Frontal cortex (tissue), 4 donors: ENCODE data around the gene DHRS12. TPM values are rescaled to one million over a fixed set of nuclear protein-coding genes. Genes with fewer than 3 reads are reported as not detected.
"Not testable (repeated sequence)": the region's sequence is repeated elsewhere in the genome, so short reads cannot be mapped to it uniquely, and the experiment has no call there.

Source experiments
- DNase-seq, 2 donors: peaks; one replicate each; pipeline ENCODE4 v3.0.0; 2012; ENCODE audit warnings: low spot score in 2 of 2
- FAIRE-seq: peaks from 2 replicates; lab custom pipeline; 2012; peaks lifted over from hg19 to GRCh38; lab: Jason Lieb, UNC
- total RNA-seq: library from RNA; depleted of rRNA; stranded (reverse); fragments of >200 nt; gene quantifications from one replicate; pipeline ENCODE4 v1.2.3, GENCODE V29; 2014
- donor health status: control.
- donor health status: control.
- donor health status: control.

DHRS12 gene
- total RNA-seq, 1 donor from 2014 or later = 7.3 TPM

- DNase-seq (no peak), FAIRE-seq (no peak)
Measured at GRCh38 chr13:51829568-51829899, 25.6 kb upstream of the DHRS12 start.

GRCh38 chr13:51828730-51829567 is 25.0 kb upstream of the DHRS12 start:
- DNase-seq (no peak), FAIRE-seq (no peak)

DNA sequence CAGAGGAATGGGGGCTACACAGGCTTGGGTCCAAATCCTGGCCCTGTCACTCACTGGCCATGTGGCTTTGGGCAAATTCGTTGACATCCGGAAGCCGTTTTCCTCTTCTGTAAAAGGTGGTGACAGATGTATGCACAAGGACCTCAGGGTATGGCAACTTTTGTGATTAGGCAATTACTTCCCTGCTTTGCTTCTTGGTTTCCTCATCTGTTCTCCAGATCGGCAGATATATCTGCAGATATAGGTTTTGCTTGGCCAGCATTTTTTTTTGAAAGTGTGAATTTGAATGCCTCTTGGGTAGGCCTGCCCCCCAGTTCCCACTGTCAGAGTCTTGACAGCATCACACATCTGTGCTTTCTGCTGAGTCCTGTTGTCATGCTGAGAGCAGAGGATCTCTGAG is 23.3 kb upstream of the DHRS12 start:
- no peak for FAIRE-seq

GRCh38 chr13:51826606-51827005 is 22.6 kb upstream of the DHRS12 start:
- FAIRE-seq (no peak), DNase-seq (no peak)

More for the DNA sequence above, 23.3 kb upstream of the DHRS12 start:
- no peak for DNase-seq

DNA sequence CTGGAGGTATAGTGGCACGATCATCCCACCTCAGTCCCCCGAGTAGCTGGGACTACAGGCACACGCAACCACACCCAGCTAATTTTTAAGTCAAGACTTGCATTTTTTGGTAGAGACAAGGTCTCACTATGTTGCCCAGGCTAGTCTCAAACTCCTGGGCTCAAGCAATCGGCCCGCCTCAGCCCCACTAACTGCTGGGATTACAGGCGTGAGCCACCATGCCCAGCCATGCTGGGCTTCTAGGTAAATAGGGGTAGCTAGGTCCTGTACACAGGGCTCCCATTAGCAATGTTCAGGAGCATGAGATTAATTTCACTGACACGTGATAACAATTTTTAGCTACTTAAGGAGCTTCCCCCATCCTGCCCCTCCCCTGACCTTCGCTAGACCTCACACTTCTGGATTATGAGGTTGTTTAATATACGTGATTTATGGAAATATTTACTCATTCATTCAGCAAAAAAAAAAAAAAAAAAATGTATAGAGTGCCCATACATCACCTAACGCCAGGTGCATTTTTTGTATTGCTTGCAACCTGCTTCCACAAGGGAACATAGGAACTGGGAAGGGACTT is 21.8 kb upstream of the DHRS12 start:
- FAIRE-seq = no peak

DNA sequence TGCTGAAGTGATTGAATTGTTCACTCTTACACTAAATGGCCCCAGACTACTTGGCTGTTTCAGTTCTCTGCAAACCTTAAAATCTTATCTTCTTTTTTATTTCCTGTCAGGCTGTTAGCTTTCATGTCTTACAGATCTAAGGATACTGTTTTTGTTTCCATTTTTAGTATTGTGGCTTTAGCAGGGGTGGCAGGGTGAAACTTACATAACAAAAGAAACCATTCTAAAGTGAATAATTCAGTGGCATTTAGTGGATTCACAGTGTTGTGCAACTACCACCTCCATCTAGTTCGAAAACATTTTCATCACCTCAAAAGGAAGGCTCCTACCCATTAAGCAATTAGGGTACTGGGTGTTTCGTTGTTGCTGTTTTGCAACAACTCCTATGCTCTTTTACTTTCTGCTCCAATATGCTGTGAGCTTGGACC is 21.2 kb upstream of the DHRS12 start:
- no peak for DNase-seq
- no peak for FAIRE-seq

More for the DNA sequence above, 21.8 kb upstream of the DHRS12 start:
- DNase-seq = no peak

DNA sequence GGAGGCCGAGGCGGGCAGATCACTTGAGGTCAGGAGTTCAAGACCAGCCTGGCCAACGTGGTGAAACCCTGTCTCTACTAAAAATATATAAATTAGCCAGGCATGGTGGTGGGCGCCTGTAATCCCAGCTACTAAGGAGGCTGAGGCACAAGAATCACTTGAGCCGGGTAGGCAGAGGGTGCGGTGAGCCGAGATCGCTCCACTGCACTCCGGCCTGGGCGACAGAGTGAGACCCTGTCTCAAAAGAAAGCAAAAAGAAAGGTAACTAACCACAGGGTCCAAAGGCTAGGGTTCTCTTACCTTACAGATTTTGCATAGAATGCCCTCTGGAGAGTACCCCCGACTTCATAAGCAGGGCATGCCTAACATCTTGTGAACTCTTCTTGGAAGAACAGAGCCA is 20.7 kb upstream of the DHRS12 start:
- DNase-seq, FAIRE-seq: not testable (repeated sequence)

DNA sequence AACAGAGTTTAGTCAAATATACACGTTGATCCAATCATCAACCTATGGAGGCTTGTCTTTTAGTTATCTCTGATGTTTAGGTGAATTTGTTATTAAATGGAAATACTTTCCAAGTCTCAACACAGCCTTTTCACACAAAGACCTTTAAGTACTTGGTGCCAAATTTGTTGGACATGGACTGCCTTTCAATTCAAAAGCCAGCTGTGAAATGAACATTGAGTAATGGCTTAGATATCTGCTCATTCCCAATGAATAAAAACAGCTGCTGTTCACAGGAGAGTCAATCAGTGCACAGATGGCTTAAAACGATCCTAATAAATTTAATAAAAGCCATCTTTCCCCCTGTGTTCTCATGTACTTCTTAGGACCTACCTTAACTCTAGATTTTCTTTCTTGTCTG is 19.9 kb upstream of the DHRS12 start:
- FAIRE-seq (no peak), DNase-seq (no peak)

- FAIRE-seq (no peak), DNase-seq (no peak)
Measured at GRCh38 chr13:51823359-51823758, 19.4 kb upstream of the DHRS12 start.

DNA sequence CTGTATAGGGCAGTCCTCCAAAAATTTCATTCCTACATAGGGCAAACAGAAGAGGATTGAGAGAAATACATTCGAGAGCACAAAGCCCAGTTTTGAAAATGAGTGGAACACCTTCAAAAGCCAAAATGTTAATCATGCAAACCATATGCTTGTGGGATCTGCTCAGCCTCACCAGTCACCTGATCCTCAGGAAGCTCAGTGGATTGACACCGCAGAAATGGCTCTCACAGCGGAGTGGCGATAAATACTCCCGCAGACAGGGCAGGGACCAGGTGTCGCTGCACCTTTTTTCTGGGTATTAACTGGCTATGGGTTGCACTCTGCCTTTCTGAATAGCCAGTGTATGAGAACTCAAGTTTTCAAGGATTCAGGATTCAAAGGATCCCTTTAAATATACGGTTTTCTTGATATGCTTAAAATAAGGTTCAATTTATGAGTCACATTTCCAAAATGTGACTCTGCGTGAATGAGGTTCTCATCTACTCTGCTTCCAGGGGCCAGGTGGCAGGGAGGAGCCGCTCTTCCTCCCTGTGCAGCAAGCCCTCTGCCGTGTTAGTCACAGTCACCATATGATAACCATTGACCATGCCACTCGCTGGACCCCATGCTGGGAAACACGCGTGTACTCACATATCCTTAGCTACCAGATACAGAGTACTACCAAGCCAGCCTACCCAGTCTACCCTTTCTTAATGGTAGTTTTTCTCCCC is 18.3 kb upstream of the DHRS12 start:
- FAIRE-seq (no peak), DNase-seq (no peak)

DNA sequence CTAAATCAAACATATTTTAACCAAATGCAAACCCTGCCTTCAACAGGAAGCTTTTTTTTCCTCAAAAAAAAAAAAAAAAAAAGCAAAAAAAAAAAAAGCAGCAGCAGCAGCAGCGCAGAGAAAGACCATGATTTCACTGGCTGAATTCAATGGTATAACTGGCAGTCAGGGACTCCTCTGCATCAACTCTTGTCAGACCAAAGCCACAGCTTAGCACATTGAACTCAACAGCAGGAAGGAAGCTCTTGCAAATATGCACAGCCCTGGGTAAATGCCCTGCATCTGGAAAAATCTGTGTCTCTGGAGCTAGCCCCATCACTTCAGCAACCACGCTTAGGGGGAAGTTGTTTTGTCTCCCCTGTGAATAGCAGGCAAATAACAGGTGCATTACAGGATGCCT is 17.6 kb upstream of the DHRS12 start:
- FAIRE-seq = no peak
- no peak for DNase-seq

DNA sequence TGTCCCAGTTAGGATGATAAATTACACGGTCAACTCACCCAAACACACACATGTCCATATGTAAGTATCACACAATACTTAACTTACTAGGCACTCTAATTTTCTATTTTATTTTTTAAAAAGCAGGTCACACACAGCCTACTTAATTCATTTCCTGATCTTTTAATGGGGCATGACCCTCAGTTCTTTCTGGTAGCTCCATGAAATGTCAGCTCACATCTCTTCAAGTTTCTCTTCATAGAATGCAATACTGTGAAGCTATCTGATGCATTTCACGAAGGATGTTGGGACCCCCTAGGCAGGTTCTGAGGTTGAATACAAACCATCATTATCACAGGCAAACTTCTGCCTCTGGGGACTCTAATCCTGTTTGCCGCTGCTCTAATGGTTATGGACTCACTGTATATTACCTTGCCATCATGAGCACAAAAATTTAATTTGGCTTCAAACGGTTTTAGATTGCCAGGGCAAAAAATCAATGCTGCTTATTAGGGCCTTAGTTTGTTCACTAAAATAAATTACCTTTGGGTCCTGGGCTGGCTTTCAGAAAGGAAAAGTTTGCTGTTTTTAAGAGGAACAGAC is 16.1 kb upstream of the DHRS12 start:
- FAIRE-seq = no peak
- DNase-seq = no peak

- no peak for FAIRE-seq
Measured at GRCh38 chr13:51819544-51819943, 15.6 kb upstream of the DHRS12 start.

DNA sequence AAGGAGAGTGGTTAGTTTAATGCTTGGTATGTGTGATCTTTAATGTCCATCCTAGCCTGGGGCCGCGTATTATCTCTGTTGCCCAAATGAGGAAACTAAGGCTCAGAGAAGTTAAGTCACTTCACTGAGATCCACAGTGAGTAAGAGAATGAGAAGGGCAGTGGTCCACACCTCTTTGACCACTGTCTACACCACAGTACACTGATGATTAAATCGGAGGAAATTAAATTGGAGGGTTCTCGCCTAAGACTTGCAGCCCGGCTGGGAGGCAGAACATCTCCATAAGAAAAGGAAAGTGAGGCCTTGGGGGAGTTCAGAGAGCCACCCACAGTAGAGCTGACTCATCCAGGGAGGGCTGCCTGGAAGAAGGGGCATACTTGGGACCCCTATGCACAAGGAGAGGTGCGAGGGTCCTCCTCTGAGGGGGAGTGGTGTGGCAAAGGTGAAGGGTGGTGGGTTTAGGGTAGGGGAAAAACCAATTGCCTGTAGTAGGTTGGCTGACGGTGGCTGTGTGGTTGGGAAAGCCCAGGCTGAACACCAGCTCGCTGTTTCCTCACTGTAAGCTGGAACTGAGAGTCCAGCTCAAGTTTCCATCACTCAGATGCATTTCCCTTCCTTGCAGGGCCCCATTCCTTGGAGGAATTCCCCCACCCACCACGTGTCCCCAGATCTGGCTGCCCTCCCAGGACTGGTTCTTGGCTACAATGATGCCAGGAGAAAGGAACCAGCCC is 15.0 kb upstream of the DHRS12 start:
- FAIRE-seq (no peak), DNase-seq (no peak)

More at GRCh38 chr13:51819544-51819943, 15.6 kb upstream of the DHRS12 start:
- no peak for DNase-seq

GRCh38 chr13:51818276-51818675 is 14.3 kb upstream of the DHRS12 start:
- no peak for DNase-seq
- no peak for FAIRE-seq

DNA sequence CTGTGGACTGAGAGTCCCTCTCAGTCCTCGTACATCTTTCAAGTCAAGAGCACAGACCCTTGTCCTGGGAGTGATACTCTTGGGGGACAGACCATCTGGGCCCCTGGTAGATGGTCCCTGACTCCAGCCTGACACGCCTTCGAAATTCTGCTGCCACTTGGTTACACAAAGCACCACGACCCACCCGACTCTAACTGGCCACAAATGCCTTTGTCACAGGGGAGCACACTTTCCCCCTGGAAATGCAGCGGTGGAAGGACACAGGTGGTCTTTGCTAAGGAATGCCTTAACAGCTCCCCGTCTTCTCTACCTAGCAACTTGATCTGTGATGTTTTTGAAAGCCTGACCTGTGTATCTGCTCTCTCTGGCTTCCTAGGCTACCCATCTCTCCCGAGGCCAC is 13.8 kb upstream of the DHRS12 start:
- no peak for DNase-seq
- no peak for FAIRE-seq

DNA sequence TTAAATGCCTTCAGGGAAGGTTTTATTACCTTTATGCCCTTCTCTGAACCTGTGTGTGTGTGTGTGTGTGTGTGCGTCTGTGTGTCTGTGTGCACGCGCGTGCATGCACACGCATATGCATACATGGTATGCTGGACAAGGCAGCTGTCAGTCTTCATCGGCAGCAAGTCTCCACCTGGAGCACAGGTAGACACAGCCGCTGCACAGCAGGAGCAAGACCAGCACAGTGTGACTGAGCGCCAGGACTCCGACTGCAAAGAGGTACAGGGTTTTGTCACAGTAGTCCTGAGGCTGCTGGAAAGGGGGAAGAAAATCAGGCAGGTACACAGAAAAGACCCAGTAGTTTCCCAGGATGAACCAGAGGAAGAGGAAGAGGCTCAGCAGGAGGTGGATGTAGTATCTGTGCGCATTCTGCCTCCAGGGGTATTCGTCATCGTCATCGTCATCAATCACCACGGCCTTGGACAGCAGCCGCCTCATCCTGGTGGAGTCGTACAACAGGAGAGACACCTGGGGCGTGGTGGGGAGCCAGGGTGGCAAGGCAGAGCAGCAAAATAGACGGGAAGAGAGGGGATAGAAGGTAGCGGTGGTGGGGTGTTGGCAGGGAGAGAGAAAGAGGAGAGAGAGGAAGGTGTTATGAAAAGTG is 12.8 kb upstream of the DHRS12 start:
- no peak for FAIRE-seq

GRCh38 chr13:51815848-51816247 is 11.9 kb upstream of the DHRS12 start:
- FAIRE-seq = no peak

More for the DNA sequence above, 12.8 kb upstream of the DHRS12 start:
- DNase-seq = no peak

DNA sequence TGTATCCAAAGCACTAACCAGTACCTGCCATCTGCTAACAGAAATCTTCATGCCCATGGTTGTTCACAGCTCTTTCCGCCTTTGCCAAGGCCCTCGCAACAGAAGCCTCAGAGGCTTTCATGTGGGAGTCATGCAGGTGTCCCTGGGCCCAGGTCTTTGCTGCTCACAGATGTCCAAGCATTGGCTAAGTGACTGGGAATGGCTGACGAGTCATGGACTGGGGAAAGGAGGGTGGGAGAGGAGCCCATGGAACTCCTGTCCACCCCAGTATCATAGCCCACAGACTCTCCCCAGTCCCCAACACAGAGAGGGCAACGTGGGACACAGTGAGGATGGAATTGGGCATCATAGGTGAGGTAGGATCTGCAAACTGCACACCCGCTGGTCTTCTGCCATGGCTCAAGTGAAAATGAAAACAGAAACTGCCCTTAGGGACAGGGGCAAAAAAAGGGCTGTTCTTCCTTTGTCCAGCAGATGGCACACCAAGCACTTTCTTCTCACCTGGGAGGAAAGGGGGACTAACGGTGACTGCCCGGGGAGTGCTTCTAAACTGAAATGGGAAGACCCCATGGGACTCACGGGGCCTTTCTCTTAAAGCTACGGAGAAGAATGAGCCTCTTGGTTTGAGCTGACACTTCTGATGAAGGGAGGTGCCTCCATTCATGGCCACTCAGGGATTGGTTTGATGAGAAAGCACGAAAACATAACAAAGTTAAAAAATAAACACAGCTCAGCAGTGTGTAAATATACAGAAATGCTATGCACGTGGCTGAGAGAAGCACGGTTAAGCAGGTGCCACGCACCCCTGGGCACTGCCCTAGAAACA is 11.1 kb upstream of the DHRS12 start:
- FAIRE-seq (no peak), DNase-seq (peak in 1 of 2 donors; percentile 64)

More at GRCh38 chr13:51815848-51816247, 11.9 kb upstream of the DHRS12 start:
- no peak for DNase-seq
